CD4-positive, alpha-beta T cell (primary cell): Measurements from ENCODE around the gene SERPING1. TPM values are rescaled to one million over a fixed set of nuclear protein-coding genes. Genes with fewer than 3 reads are reported as not detected.

ENCODE experiments used
- ATAC-seq: fragments of 200-7000 bp; cut with Tn5 transposase; one replicate; pipeline ENCODE4 v1.10.0; 2022; ENCODE audit warnings: mild to moderate bottlenecking; ENCODE audit not compliant: poor library complexity
- CTCF ChIA-PET: fragments of 350-600 bp; sonication (Branson Sonifier 250); formaldehyde crosslinking; loops from one replicate; lab custom pipeline; 2021; ENCODE audit warnings: antibody characterized with exemption, inconsistent platforms; lab: Charles Lee
- POLR2A ChIA-PET: fragments of 350-600 bp; sonication (Branson Sonifier 250); formaldehyde crosslinking; loops from one replicate; lab custom pipeline; 2021; ENCODE audit warnings: antibody characterized with exemption, inconsistent platforms; lab: Charles Lee
- DNase-seq, 14 experiments: peaks; one replicate each; pipeline ENCODE4 v3.0.0-alpha.2; 2013 to 2020; ENCODE audit warnings: mixed read lengths in 2 of 14
- H3K27ac ChIP-seq, 2 donors: one replicate each; pipeline versions ENCODE4 v1.5.1 to v1.7.0; 2013; ENCODE audit warnings: low read length in 2 of 2, low read depth in 1 of 2, mild to moderate bottlenecking in 1 of 2
- H3K27me3 ChIP-seq, 2 experiments: 1 replicate in 1 of 2; 2 replicates in 1 of 2; pipeline versions ENCODE4 v1.6.1 to v1.7.0; 2013; ENCODE audit warnings: low read length in 2 of 2, control low read depth in 1 of 2, mild to moderate bottlenecking in 1 of 2, moderate library complexity in 1 of 2; ENCODE audit not compliant: insufficient read depth in 2 of 2, control insufficient read depth in 1 of 2
- H3K36me3 ChIP-seq: one replicate; pipeline ENCODE4 v1.6.1; 2013; ENCODE audit warnings: low read length, control low read depth; ENCODE audit not compliant: insufficient read depth
- H3K4me1 ChIP-seq: one replicate; pipeline ENCODE4 v1.6.1; 2013; ENCODE audit warnings: low read length, control low read depth; ENCODE audit not compliant: insufficient read depth
- H3K4me3 ChIP-seq: one replicate; pipeline ENCODE4 v1.5.1; 2013; ENCODE audit warnings: mild to moderate bottlenecking, low read length, moderate library complexity
- H3K9me3 ChIP-seq, 2 experiments: 1 replicate in 1 of 2; 2 replicates in 1 of 2; pipeline versions ENCODE4 v1.6.1 to v1.7.0; 2013; ENCODE audit warnings: low read length in 2 of 2, mild to moderate bottlenecking in 2 of 2, control low read depth in 1 of 2, moderate library complexity in 1 of 2; ENCODE audit not compliant: control insufficient read depth in 1 of 2, insufficient read depth in 1 of 2
- H3K27ac Mint-ChIP-seq: one replicate; pipeline ENCODE4 v1.8.0; 2020; ENCODE audit warnings: mixed read lengths
- H3K27me3 Mint-ChIP-seq: one replicate; pipeline ENCODE4 v1.8.0; 2021; ENCODE audit warnings: mixed read lengths
- H3K36me3 Mint-ChIP-seq: one replicate; pipeline ENCODE4 v1.8.0; 2021; ENCODE audit warnings: low read depth, mixed read lengths
- H3K4me1 Mint-ChIP-seq: one replicate; pipeline ENCODE4 v1.8.0; 2021; ENCODE audit warnings: low read depth, mixed read lengths
- H3K4me3 Mint-ChIP-seq: one replicate; pipeline ENCODE4 v1.8.0; 2020; ENCODE audit warnings: mild to moderate bottlenecking, mixed read lengths
- H3K9me3 Mint-ChIP-seq: one replicate; pipeline ENCODE4 v1.8.0; 2020; ENCODE audit warnings: mixed read lengths
- intact Hi-C, 2 experiments: fragments of 100-400 bp; cut with DNase I in 1 of 2; cut with micrococcal nuclease in 1 of 2; formaldehyde crosslinking; loops; one replicate each; pipeline versions ENCODE4 v1.15.1 to v1.9.0; 2023 to 2025; cut with DNase I, micrococcal nuclease
- total RNA-seq, 174 experiments: library from RNA in 2 of 174; stranded (reverse) in 2 of 174; gene quantifications; one replicate each; pipeline ENCODE4 v1.2.3 and lab custom pipeline; 2021 to 2026
- TF ChIP-seq, protein P1 (sequence below): fragments of 200-600 bp; IDR thresholded peaks from one replicate; pipeline ENCODE4 v1.8.0; 2022; ENCODE audit warnings: antibody characterized with exemption, mild to moderate bottlenecking

The SERPING1 gene
- total RNA-seq, 2 experiments from 2014 or later: 0.53 TPM; not detected in 1

DNA sequence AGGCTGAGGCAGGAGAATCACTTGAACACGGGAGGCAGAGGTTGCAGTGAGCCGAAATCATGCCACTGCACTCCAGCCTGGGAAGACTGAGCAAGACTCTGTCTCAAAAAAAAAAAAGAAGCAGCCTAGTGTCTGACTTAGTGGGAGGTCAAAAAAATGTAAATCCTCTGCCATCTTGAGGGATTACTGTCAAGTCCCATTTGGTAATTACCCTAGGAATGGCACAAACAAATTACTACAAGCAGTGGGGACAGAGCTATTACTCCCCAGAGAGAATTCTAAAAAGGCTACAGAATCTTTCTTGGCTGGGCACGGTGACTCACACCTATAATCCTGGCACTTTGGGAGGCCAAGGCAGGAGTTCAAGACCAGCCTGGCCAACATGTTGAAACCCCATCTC lies 3.8 kb downstream of the SERPING1 start:
- peaks cover 15 to 17% of the 10 kb centered on the region in 2 experiments for H3K27me3 ChIP-seq
- no peak for ATAC-seq
- no peaks in the 10 kb centered on the region for H3K9me3 ChIP-seq
- intact Hi-C loops: no loop called here
- POLR2A ChIA-PET: no interaction called here
- Mint-ChIP-seq H3K27ac (no peak overlapping the region), H3K4me3 (no peak overlapping the region), H3K4me1 (no peaks in the 10 kb centered on the region), H3K36me3 (no peaks in the 10 kb centered on the region), H3K9me3 (no peaks in the 10 kb centered on the region), H3K27me3 (peaks cover 35% of the 10 kb centered on the region)
- CTCF ChIA-PET: no interaction called here
- no peak overlapping the region for H3K27ac ChIP-seq
- TF ChIP-seq, protein P1, sequence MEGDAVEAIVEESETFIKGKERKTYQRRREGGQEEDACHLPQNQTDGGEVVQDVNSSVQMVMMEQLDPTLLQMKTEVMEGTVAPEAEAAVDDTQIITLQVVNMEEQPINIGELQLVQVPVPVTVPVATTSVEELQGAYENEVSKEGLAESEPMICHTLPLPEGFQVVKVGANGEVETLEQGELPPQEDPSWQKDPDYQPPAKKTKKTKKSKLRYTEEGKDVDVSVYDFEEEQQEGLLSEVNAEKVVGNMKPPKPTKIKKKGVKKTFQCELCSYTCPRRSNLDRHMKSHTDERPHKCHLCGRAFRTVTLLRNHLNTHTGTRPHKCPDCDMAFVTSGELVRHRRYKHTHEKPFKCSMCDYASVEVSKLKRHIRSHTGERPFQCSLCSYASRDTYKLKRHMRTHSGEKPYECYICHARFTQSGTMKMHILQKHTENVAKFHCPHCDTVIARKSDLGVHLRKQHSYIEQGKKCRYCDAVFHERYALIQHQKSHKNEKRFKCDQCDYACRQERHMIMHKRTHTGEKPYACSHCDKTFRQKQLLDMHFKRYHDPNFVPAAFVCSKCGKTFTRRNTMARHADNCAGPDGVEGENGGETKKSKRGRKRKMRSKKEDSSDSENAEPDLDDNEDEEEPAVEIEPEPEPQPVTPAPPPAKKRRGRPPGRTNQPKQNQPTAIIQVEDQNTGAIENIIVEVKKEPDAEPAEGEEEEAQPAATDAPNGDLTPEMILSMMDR: no peak
- H3K4me3 ChIP-seq: no peak overlapping the region
- H3K36me3 ChIP-seq: no peaks in the 10 kb centered on the region
- DNase-seq: no peak
- peaks cover 3% of the 10 kb centered on the region for H3K4me1 ChIP-seq

DNA sequence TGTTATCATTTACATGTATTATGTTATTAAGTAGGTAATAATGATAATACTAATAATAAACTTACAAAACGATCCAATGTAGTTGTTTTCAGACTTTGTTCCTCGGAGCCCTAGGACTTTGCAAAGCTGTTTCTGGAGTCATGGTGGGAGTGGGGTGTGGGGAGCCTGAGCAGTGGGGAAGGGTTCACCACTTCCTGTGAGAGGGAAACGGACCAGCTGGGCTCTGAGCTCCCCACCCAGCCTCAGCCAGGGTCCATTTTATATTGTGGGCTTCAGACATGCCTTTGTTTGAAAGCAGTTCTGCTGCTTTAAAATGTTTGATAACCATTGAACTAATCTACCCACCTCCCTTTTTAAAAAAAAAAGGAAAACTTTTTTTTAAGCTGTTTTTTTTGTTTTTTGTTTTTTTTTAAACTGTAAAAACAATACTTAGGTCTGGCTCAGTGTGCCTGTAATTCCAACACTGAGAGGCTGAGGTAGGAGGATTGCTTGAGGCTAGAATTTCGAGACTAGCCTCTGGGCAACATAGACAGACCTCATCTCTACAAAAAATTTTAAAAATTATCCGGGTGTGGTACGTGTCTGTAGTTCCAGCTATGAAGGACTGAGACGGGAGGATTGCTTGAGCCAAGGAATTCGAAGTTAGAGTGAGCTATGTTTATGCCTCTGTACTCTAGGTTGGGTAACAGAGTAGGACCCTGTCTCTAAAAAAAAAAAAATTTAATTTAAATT lies 7.0 kb downstream of the SERPING1 start:
- Mint-ChIP-seq H3K9me3 (no peaks in the 10 kb centered on the region), H3K4me1 (no peaks in the 10 kb centered on the region), H3K27ac (no peak overlapping the region), H3K27me3 (peaks cover 15% of the 10 kb centered on the region), H3K36me3 (no peaks in the 10 kb centered on the region), H3K4me3 (no peak overlapping the region)
- Histone ChIP-seq H3K27ac (no peak overlapping the region), H3K36me3 (no peaks in the 10 kb centered on the region), H3K4me1 (peaks cover 3% of the 10 kb centered on the region), H3K9me3 (no peaks in the 10 kb centered on the region), H3K27me3 (peaks cover 0 to 8% of the 10 kb centered on the region in 2 experiments), H3K4me3 (no peak overlapping the region)
- ChIA-PET POLR2A (interaction anchor here (0.6 kb wide), 1 partner anchor 14 kb away, joined by 4 read pairs; no protein-coding TSS in a partner anchor), CTCF (interaction anchor here (0.7 kb wide), 1 partner anchor 24 kb away, joined by 3 read pairs; no protein-coding TSS in a partner anchor)
- TF ChIP-seq, protein P1: no peak
- no peak for ATAC-seq
- intact Hi-C loops: no loop called here
- DNase-seq: no peak

DNA sequence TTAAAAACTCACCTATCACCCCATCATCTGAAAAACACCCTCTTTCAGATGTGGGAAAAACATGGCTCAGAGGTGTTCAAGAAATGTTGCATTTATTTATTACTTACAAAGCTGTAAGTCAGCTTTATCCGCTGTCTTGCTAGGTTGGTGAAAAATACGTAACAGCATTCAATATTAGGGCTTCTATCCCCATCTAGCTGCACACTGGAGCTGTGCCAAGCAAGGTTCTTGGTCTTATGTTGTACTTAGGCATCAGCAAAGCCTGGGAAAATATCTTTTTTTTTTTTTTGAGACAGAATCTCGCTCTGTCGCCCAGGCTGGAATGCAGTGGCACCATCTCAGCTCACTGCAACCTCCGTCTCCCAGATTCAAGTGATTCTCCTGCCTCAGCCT lies 7.5 kb downstream of the SERPING1 start:
- Mint-ChIP-seq H3K36me3 (no peaks in the 10 kb centered on the region), H3K4me1 (no peaks in the 10 kb centered on the region), H3K27ac (no peak overlapping the region), H3K27me3 (peaks cover 10% of the 10 kb centered on the region), H3K9me3 (no peaks in the 10 kb centered on the region), H3K4me3 (no peak overlapping the region)
- Histone ChIP-seq H3K27ac (no peak overlapping the region), H3K27me3 (peaks cover 0 to 5% of the 10 kb centered on the region in 2 experiments), H3K4me1 (peaks cover 3% of the 10 kb centered on the region), H3K4me3 (no peak overlapping the region), H3K9me3 (no peaks in the 10 kb centered on the region), H3K36me3 (no peaks in the 10 kb centered on the region)
- ChIA-PET POLR2A (interaction anchor here (0.6 kb wide), 1 partner anchor 14 kb away, joined by 4 read pairs; no protein-coding TSS in a partner anchor), CTCF (no interaction called here)
- TF ChIP-seq, protein P1: no peak
- intact Hi-C loops: no loop called here
- ATAC-seq (no peak), DNase-seq (no peak)
